Smooth muscle cell (in vitro differentiated cells): ENCODE measurements around the gene AATK. TPM values are rescaled to one million over a fixed set of nuclear protein-coding genes. Genes with fewer than 3 reads are reported as not detected.

ENCODE experiments used
- DNase-seq: peaks from one replicate; lab custom pipeline; 2025; ENCODE audit not compliant: unreplicated experiment; lab: John Stamatoyannopoulos, UW
- H2AFZ ChIP-seq: fragments of 200-600 bp; sonication (generic); 2 replicates; pipeline ENCODE4 v1.6.0; 2016; ENCODE audit warnings: antibody characterized with exemption, low read depth, mild to moderate bottlenecking
- H3F3A ChIP-seq: fragments of 200-600 bp; sonication (generic); 2 replicates; pipeline ENCODE4 v1.6.0; 2017; ENCODE audit warnings: antibody characterized with exemption, low read depth
- H3K27ac ChIP-seq: fragments of 200-600 bp; sonication (generic); 2 replicates; pipeline ENCODE4 v1.5.1; 2016; ENCODE audit warnings: low read depth, mild to moderate bottlenecking
- H3K27me3 ChIP-seq: fragments of 200-600 bp; sonication (generic); 2 replicates; pipeline ENCODE4 v1.6.1; 2016; ENCODE audit warnings: low read depth, mild to moderate bottlenecking
- H3K36me3 ChIP-seq: fragments of 200-600 bp; sonication (generic); 2 replicates; pipeline ENCODE4 v1.5.1; 2016; ENCODE audit warnings: low read depth
- H3K4me1 ChIP-seq: fragments of 200-600 bp; sonication (generic); 2 replicates; pipeline ENCODE4 v1.5.1; 2016; ENCODE audit warnings: low read depth
- H3K4me2 ChIP-seq: fragments of 200-600 bp; sonication (generic); 2 replicates; pipeline ENCODE4 v1.6.0; 2016; ENCODE audit warnings: mild to moderate bottlenecking
- H3K4me3 ChIP-seq: fragments of 200-600 bp; sonication (generic); 2 replicates; pipeline ENCODE4 v1.5.1; 2016; ENCODE audit warnings: mild to moderate bottlenecking
- H3K79me2 ChIP-seq: fragments of 200-600 bp; sonication (generic); 2 replicates; pipeline ENCODE4 v1.6.0; 2016; ENCODE audit warnings: low read depth, mild to moderate bottlenecking
- H3K9ac ChIP-seq: fragments of 200-600 bp; sonication (generic); 2 replicates; pipeline ENCODE4 v1.6.0; 2016; ENCODE audit warnings: low read depth
- H3K9me3 ChIP-seq: fragments of 200-600 bp; sonication (generic); replicated peaks from 2 replicates; pipeline ENCODE4 v1.5.1; 2016; ENCODE audit warnings: low read depth
- H4K20me1 ChIP-seq: fragments of 200-600 bp; sonication (generic); 2 replicates; pipeline ENCODE4 v1.6.0; 2016; ENCODE audit warnings: low read depth
- CTCF ChIP-seq: fragments of 200-600 bp; sonication (generic); IDR thresholded peaks from 2 replicates; pipeline ENCODE4 v1.5.1; 2017; ENCODE audit warnings: borderline replicate concordance, mild to moderate bottlenecking, antibody characterized with exemption; ENCODE audit not compliant: insufficient read depth, poor library complexity, severe bottlenecking
- WGBS: methylation state at CpG from one replicate; pipeline ENCODE4 v1.1.7; 2016; ENCODE audit warnings: low lambda C conversion rate; 5-methylcytosine and 5-hydroxymethylcytosine counted together
- polyA plus RNA-seq: library from polyadenylated mRNA; unstranded; fragments of >200 nt; fragmentation: Nextera tagmentation; extraction: Ambion mirVana; gene quantifications from 2 replicates; pipeline ENCODE4 v1.2.1, GENCODE V29; 2016
- total RNA-seq: library from RNA; depleted of rRNA; stranded (reverse); fragments of >200 nt; gene quantifications from 2 replicates; pipeline ENCODE4 v1.2.3, GENCODE V29; 2014

AATK gene
- total and polyA plus RNA-seq, 2 experiments from 2014 or later, result 0.61 to 0.67 TPM

GRCh38 chr17:81158688-81159590 is 7.1 kb downstream of the AATK start:
- Histone ChIP-seq H3K27ac (no peak overlapping the region), H3K4me3 (no peak overlapping the region), H3F3A (no peaks in the 10 kb centered on the region), H2AFZ (no peak overlapping the region), H3K9me3 (no peaks in the 10 kb centered on the region), H3K79me2 (no peaks in the 10 kb centered on the region), H3K36me3 (no peaks in the 10 kb centered on the region), H4K20me1 (no peaks in the 10 kb centered on the region), H3K27me3 (no peaks in the 10 kb centered on the region), H3K9ac (no peak overlapping the region), H3K4me1 (no peaks in the 10 kb centered on the region), H3K4me2 (no peak overlapping the region)
- DNase-seq, result no peak
- TF ChIP-seq CTCF, result no peak
- 95% methylated on average over 36 of the region's 43 CpGs for WGBS

- H3F3A ChIP-seq, result no peaks in the 10 kb centered on the region
- no peak overlapping the region for H3K4me3 ChIP-seq
- no peak overlapping the region for H3K27ac ChIP-seq
- 93% methylated on average over 39 of the region's 39 CpGs for WGBS
- no peak for DNase-seq
- no peaks in the 10 kb centered on the region for H4K20me1 ChIP-seq
- H3K9ac ChIP-seq, result no peak overlapping the region
- H3K79me2 ChIP-seq, result no peaks in the 10 kb centered on the region
- no peak overlapping the region for H3K4me2 ChIP-seq
- H3K36me3 ChIP-seq, result no peaks in the 10 kb centered on the region
- H3K4me1 ChIP-seq, result no peaks in the 10 kb centered on the region
- H3K9me3 ChIP-seq, result no peaks in the 10 kb centered on the region
- H3K27me3 ChIP-seq, result no peaks in the 10 kb centered on the region
- H2AFZ ChIP-seq, result no peak overlapping the region
- TF ChIP-seq CTCF, result no peak
These were observed 8.0 kb downstream of the AATK start for GRCh38 chr17:81157848-81158687.

DNA sequence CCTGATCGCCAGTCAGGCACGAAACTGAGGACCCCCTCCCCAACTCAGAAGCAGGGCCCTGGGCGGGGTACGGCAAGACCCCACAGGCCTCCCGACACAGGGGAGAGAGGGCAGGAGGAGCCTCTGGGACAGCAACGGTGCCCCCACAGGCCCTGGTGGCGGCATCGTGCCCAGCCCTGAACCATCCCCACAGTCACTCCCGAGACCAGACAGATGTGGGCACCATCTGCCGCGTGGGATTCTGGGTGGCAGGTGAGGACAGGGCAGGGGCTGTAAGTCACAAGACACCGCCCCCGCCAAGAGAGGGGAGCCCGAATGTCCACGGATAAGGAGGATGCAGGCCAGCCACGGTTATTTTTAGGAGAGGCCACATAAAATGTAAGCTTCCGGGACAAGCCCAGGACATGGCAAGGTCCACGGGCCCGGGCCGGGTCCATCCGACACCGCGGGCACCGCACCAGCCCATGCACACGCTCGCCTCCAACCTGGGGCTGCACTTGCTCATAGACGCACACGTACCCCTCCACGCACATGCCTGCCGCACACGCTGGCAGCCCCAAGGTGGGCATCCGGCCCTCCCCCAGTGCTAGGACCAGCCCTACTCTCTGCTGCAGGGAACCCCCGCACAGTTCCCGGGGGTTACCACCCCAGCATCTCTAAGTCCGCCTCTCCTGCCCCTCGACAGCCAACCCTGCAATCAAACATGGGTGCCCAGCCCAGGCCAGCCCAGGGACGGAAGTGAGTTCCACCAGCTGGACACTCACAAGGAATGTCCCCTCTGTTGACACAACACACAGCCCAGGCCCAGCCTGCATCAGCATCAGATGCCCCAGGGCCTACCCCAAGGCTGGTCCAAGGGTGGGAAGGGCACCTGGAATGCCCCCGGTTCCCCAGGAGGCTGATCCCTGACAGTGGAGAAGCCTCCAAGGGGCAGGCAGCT is 8.9 kb downstream of the AATK start:
- Histone ChIP-seq H3K27ac (no peak overlapping the region), H3K36me3 (no peaks in the 10 kb centered on the region), H3F3A (no peaks in the 10 kb centered on the region), H3K4me2 (no peak overlapping the region), H2AFZ (no peak overlapping the region), H3K9me3 (no peaks in the 10 kb centered on the region), H3K27me3 (no peaks in the 10 kb centered on the region), H3K9ac (no peak overlapping the region), H3K79me2 (no peaks in the 10 kb centered on the region), H4K20me1 (no peaks in the 10 kb centered on the region), H3K4me3 (no peak overlapping the region), H3K4me1 (no peaks in the 10 kb centered on the region)
- no peak for DNase-seq
- WGBS, result 94% methylated on average over 38 of the region's 38 CpGs
- TF ChIP-seq CTCF, result no peak
